MCF 10A (cell line): Measurements from ENCODE around the gene GPR37L1. TPM values are rescaled to one million over a fixed set of nuclear protein-coding genes. Genes with fewer than 3 reads are reported as not detected.

Experiments used
- BruUV-seq: library from RNA; stranded (reverse); fragments of 400-500 nt; replicated peaks from 2 replicates; lab custom pipeline; 2021; lab: Mats Ljungman, UMichigan
- CTCF ChIA-PET: fragments of 300-600 bp; sonication (Branson Sonifier 250); formaldehyde crosslinking; extraction: SDS; loops from one replicate; lab custom pipeline; 2021; ENCODE audit warnings: antibody characterized with exemption, inconsistent platforms; lab: Yijun Ruan, JAX
- POLR2A ChIA-PET: fragments of 300-600, 350-650 bp; sonication (Branson Sonifier 250); formaldehyde crosslinking; extraction: SDS; loops from one replicate; lab custom pipeline; 2020; ENCODE audit warnings: antibody characterized with exemption, inconsistent platforms; lab: Yijun Ruan, JAX
- DNase-seq: peaks from one replicate; pipeline ENCODE4 v3.0.0-alpha.2; 2018; ENCODE audit not compliant: unreplicated experiment
- H3K27ac Mint-ChIP-seq: one replicate; pipeline ENCODE4 v1.8.0; 2022; ENCODE audit warnings: mild to moderate bottlenecking, low read depth, mixed read lengths; ENCODE audit not compliant: unreplicated experiment
- H3K27me3 Mint-ChIP-seq: one replicate; pipeline ENCODE4 v1.8.0; 2022; ENCODE audit warnings: mixed read lengths; ENCODE audit not compliant: insufficient read depth, unreplicated experiment
- H3K36me3 Mint-ChIP-seq: one replicate; pipeline ENCODE4 v1.8.0; 2022; ENCODE audit warnings: mild to moderate bottlenecking, moderate library complexity, mixed read lengths; ENCODE audit not compliant: insufficient read depth, unreplicated experiment
- H3K4me1 Mint-ChIP-seq: one replicate; pipeline ENCODE4 v1.8.0; 2022; ENCODE audit warnings: mixed read lengths; ENCODE audit not compliant: insufficient read depth, unreplicated experiment
- H3K4me3 Mint-ChIP-seq: one replicate; pipeline ENCODE4 v1.8.0; 2022; ENCODE audit warnings: mild to moderate bottlenecking, moderate library complexity, mixed read lengths; ENCODE audit not compliant: unreplicated experiment
- H3K9me3 Mint-ChIP-seq: one replicate; pipeline ENCODE4 v1.8.0; 2022; ENCODE audit warnings: mixed read lengths; ENCODE audit not compliant: unreplicated experiment
- CTCF ChIP-seq: fragments of 200-600 bp; IDR thresholded peaks from one replicate; pipeline ENCODE4 v1.8.0; 2022; ENCODE audit warnings: antibody characterized with exemption, mild to moderate bottlenecking; ENCODE audit not compliant: unreplicated experiment
- intact Hi-C: fragments of 100-400 bp; cut with micrococcal nuclease; formaldehyde crosslinking; loops from 2 replicates; pipeline ENCODE4 v1.14.1; 2022
- total RNA-seq: library from RNA; stranded (reverse); gene quantifications from 2 replicates; pipeline ENCODE4 v1.2.3, GENCODE V29; 2022

Gene GPR37L1
- total RNA-seq, 1 experiment from 2014 or later, result not detected

GRCh38 chr1:202116287-202116686, 6.4 kb upstream of the GPR37L1 start:
- no peak overlapping the region for H3K27ac Mint-ChIP-seq
- H3K27me3 Mint-ChIP-seq, result no peaks in the 10 kb centered on the region
- H3K9me3 Mint-ChIP-seq, result no peaks in the 10 kb centered on the region
- H3K4me3 Mint-ChIP-seq, result no peak overlapping the region
- no peak for TF ChIP-seq CTCF
- H3K36me3 Mint-ChIP-seq, result no peaks in the 10 kb centered on the region
- ChIA-PET CTCF (interaction anchor here (0.5 to 28.8 kb wide), 3 partner anchors 109 to 239 kb away, joined by 4 to 1380 read pairs (median 4); partner anchors contain the start of gene ELF3), POLR2A (no interaction called here)
- DNase-seq, result no peak
- H3K4me1 Mint-ChIP-seq, result peaks cover 15% of the 10 kb centered on the region
- intact Hi-C loops, result loop anchor here (5.0 kb wide), 1 partner anchor 239 kb away; no protein-coding TSS in a partner anchor
- BruUV-seq, result no TSS peak

DNA sequence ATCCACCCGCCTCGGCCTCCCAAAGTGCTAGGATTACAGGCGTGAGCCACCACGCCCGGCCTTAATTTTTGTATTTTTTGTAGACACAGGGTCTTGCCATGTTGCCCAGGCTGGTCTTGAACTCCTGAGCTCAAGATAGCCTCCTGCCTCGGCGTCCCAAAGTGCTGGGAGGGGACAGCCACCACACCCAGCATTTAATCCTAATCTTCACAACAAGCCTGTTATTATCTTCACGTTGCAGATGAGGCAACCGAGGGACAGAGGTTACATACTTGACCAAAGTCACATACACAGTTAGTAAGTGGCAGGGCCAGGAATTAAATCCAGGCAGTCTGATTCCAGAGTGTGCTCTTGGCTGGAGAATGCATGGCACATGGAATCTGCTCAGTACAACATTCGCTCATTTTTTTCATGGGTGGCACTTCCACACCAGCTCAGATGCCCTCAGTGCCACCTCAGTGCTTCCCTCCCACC, 4.8 kb upstream of the GPR37L1 start:
- intact Hi-C loops, result loop anchor here (5.0 kb wide), 1 partner anchor 241 kb away; no protein-coding TSS in a partner anchor
- no TSS peak for BruUV-seq
- peaks cover 10% of the 10 kb centered on the region for H3K4me1 Mint-ChIP-seq
- H3K9me3 Mint-ChIP-seq, result no peaks in the 10 kb centered on the region
- no peak for TF ChIP-seq CTCF
- POLR2A ChIA-PET, result interaction anchor here (0.8 to 3.7 kb wide), 5 partner anchors 61 to 218 kb away, joined by 3 to 35 read pairs (median 7); partner anchors contain the start of gene ELF3
- no peak overlapping the region for H3K4me3 Mint-ChIP-seq
- CTCF ChIA-PET, result interaction anchor here (0.5 to 28.8 kb wide), 34 partner anchors 11 to 676 kb away, joined by 3 to 1380 read pairs (median 4); partner anchors contain the start of genes ELF3 and RNPEP
- H3K36me3 Mint-ChIP-seq, result no peaks in the 10 kb centered on the region
- no peak for DNase-seq
- H3K27ac Mint-ChIP-seq, result no peak overlapping the region
- H3K27me3 Mint-ChIP-seq, result no peaks in the 10 kb centered on the region

- DNase-seq, result no peak
- intact Hi-C loops, result no loop called here
- H3K4me3 Mint-ChIP-seq, result no peak overlapping the region
- no peak for TF ChIP-seq CTCF
- peaks cover 17% of the 10 kb centered on the region for H3K27me3 Mint-ChIP-seq
- no peaks in the 10 kb centered on the region for H3K4me1 Mint-ChIP-seq
- H3K27ac Mint-ChIP-seq, result no peak overlapping the region
- no peaks in the 10 kb centered on the region for H3K9me3 Mint-ChIP-seq
- POLR2A ChIA-PET, result interaction anchor here (0.6 to 1.1 kb wide), 5 partner anchors 15 to 398 kb away, joined by 3 to 4 read pairs (median 3); no protein-coding TSS in a partner anchor
- CTCF ChIA-PET, result interaction anchor here (0.8 to 28.8 kb wide), 9 partner anchors 11 to 244 kb away, joined by 3 to 1380 read pairs (median 49); partner anchors contain the start of genes ELF3 and RNPEP
- H3K36me3 Mint-ChIP-seq, result no peaks in the 10 kb centered on the region
- no TSS peak for BruUV-seq
Observed at GRCh38 chr1:202121006-202121405, 1.7 kb upstream of the GPR37L1 start.

GRCh38 chr1:202123336-202123813, 658 bp downstream of the GPR37L1 start:
- DNase-seq, result no peak
- ChIA-PET CTCF (interaction anchor here (0.5 to 28.8 kb wide), 8 partner anchors 9 to 596 kb away, joined by 3 to 1380 read pairs (median 3); partner anchors contain the start of gene ELF3), POLR2A (interaction anchor here (0.9 to 1.7 kb wide), 3 partner anchors 8 to 19 kb away, joined by 3 to 5 read pairs (median 4); no protein-coding TSS in a partner anchor)
- intact Hi-C loops, result no loop called here
- Mint-ChIP-seq H3K4me1 (no peaks in the 10 kb centered on the region), H3K9me3 (no peaks in the 10 kb centered on the region), H3K36me3 (no peaks in the 10 kb centered on the region), H3K27ac (no peak overlapping the region), H3K27me3 (peaks cover 17% of the 10 kb centered on the region), H3K4me3 (no peak overlapping the region)
- no TSS peak for BruUV-seq
- TF ChIP-seq CTCF, result no peak
